Hematopoietic multipotent progenitor cell treated with erythropoietin and hydrocortisone succinate and interleukin-3 and kit ligand, for 4 days (in vitro differentiated cells): ENCODE results near the gene FOXK1.
A peak's percentile ranks its signal among the peaks of the same experiment; 100 is the strongest.

Experiments
- DNase-seq: peaks from one replicate; pipeline ENCODE4 v3.0.0-alpha.2; 2015

Gene FOXK1

DNA sequence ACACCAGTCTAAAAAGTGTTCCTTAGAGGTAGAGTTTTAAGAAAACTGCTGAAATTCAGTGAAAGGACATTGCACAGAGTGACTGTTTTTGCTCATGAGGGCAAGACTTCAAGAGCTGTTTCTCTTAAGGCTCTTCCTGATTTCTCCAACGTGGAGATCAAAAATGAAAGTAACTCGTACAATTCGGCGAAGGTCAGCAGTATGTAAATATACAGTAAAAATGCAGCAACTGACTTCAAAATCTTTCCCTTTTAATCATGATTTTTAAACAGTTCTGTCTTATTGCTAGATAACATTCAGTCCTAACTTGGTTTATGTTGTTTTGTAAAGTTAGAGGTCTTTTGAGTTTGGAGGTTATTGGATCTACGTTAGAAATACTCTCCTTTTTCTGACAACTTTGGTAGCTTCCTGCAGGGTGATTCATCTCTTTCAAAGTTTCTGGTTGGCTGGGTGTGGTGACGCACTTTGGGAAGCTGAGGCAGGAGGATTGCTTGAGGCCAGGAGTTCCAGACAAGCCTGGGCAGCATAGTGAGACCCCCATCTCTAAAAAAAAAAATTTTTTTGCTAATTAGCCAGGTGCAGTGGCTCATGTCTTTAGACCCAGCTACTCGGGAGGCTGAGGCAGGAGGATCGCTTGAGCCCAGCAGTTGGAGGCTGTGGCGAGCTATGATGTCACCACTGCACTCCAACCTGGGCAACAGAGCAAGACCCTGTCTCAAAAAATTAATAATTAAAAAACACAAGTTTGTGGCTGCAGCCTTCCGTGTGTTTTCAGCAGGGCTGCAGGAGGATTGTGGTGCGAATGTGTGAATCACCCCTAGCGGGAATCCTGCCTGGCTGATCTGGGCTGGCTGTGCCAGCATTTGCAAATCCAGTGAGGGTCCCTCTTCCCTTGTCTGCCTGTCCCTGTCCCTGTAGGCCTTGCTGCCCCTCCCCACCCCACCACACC, 64.2 kb downstream of the FOXK1 start:
- DNase-seq, result peak; percentile 63

DNA sequence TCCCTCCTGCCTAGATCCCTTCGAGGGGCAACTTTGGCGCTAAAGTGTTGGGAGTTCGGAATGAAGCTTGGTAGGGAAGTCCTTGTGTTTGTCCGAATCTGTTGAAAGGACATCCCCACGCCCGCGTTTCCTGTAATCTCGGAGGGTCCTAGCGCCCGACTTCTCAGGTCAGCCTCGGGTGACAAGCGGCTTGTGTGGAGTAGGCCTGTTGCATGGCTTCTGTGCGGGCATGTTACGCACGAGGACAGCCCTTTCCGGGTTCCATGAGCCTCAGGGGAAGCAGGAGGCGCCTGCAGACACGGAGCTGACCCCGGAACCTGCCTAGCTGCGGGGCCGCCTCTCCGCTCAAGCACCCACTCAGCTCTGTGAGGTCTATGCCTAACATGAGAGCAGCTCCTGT, 64.9 kb downstream of the FOXK1 start:
- no peak for DNase-seq

DNA sequence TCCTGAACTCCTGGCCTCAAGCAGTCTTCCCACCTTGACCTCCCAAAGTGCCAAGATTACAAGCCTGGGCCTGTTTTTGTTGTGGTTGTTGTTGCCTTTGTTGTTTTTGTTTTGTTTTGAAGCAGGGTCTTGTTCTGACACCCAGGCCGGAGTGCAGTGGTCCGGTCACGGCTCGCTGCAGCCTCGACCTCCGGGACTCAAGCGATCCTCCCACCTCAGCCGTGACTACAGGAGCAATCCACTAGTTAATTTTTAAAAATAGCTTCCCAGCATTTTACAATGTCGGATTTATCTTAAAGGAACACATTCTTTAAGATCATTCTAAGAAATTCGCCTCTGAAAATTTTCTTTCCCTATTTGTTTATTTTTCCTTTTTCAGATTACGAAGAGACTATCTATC, 65.7 kb downstream of the FOXK1 start:
- DNase-seq, result no peak

DNA sequence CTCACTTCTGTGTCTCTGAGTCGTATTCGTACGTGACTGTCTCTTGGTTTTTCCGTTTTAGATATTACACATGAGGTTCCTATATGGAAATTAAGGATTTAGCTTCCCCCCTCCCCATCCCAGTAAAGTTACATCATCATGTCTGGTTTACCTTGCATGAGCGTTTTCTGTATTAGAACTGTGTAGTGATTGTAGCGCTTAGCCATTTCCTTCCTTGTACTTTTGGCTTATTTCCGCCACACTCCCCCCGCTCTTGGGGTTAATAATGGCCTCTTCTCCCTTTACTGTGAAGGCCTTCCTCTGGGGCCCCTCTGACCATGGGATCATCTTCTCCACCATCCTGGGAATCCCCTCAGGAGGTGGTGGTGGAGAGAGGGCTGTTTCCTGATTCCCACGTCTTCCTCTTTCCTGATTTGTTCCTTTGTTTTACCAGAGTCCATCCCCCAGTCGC, 66.2 kb downstream of the FOXK1 start:
- no peak for DNase-seq

DNA sequence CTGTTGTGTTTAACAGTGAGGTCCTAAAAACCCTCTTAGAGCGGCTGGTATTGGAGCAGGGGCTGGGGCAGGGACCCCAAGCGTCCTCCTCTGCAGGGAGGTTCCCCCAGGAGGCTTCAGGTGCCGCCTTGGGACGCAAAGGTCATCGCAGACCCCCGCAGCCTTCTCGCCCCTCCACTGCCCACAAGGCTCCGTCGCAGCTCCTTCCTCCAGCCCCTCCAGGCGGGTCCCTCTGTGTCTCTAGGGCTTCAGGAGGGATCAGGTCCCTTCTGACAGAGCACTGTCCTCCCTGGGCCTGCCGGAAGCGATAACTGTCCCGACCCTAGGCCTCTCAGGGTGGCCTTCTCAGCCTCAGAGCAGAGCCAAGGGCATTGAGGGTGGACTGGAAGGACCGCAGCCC, 67.3 kb downstream of the FOXK1 start:
- no peak for DNase-seq

DNA sequence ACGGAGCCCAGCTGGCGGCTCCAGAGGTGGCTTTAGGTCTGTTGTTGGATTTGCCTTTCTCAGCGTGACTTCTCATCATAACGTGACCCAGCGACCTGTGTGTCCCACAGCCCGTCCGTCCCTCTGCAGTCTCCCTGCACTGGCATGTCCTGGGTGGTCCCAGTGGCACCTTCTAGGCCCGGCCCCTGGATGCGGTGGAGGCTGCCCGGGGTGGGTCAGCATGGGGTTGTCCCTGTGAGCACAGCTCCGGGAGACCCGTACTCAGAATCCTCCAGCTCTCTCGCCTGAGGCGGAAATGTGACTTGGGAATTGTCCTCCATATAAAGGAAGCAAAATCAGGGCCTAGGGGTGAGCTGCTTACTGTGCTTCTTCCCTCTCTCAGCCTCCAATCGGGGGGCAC, 67.7 kb downstream of the FOXK1 start:
- no peak for DNase-seq

DNA sequence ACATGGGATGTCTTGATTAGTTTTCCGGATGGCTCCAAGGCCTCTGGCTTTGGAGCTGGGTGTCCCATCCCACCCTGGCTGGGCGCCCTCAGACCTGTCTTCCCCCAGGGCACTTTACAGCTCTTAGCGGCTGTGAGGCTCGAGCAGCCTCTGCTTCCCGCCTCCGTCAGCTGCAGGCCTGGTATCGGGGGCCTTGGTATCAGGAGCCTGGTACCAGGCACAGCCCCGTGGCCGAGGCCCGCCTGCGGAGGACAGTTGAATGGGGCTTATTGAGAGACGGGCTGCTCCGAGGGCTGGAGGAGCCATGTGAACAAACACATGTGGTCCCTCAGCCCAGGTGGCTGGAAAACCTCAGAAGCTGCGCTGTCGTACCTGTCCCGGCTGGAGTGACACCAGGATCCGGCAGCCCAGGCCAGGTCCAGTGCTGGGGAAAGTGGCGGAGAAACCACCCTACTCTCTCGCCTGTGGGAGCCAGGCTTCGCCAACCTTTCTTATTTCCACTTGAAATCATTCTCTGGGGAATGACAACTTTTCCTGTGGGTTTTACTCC, 69.4 kb downstream of the FOXK1 start:
- no peak for DNase-seq

DNA sequence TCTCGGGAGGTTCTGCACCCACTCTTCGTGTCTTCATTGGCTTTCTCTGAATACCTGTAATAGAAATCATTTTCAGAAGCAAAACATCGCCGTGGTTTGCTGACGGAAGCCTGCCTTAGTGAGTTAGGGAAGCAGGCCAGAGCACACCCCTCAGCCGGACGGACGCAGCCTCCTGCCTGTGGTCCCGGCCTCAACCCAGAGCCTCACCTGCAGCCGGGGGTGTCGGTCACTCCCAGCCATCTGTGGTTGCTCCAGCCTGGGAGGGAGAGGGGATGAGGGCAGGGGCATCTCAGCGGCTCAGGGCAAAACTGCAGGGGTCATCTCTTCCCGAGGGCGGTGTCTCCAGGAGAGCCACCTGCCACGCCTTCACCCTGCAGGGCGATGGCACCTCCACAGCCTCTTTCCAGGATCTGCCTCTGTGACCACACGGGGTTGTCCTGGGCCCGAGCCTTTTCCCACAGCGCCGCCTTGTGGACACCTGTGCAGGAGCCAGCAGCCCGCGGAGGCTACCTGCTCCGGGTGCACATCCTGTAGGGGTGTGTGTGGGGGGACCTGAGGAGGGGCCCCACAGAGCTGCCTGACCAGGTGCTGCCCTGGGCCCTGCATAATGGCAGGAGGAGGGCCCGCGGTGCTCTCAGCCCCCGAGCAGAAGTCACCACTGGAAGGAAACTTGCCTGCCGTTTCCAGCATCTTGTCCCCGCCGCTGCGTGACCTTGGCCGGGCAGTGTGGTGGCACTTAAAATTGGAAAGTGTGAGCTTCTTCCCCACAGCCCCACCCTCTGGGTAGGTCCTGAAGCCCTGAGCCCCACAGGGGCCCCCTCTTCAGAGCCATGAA, 71.7 kb downstream of the FOXK1 start:
- DNase-seq, result peak; percentile 80

DNA sequence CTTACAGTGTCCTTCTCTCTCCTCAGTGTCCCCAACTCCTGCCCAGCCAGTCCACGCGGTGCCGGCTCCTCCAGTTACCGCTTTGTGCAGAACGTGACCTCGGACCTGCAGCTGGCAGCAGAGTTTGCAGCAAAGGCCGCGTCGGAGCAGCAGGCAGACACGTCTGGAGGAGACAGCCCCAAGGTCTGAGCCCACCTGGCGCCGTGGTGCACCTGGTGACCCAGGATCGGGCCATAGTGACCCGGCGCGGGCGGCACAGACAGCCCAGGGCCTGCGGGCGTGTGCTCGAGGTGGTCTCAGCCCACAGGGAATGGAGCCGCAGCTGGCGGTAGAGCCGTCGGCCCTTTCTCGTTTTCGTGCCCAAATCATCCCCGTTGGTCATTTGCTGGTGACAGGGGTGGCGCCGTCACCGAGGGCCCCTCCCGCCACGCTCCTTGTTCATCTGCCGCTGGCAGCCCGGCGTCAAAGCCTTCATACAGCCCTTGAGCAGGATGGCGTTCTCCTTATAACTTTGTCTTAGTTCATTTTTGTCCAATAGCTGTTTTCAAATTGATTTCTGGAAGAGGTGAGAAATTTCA, 72.4 kb downstream of the FOXK1 start:
- DNase-seq, result no peak

DNA sequence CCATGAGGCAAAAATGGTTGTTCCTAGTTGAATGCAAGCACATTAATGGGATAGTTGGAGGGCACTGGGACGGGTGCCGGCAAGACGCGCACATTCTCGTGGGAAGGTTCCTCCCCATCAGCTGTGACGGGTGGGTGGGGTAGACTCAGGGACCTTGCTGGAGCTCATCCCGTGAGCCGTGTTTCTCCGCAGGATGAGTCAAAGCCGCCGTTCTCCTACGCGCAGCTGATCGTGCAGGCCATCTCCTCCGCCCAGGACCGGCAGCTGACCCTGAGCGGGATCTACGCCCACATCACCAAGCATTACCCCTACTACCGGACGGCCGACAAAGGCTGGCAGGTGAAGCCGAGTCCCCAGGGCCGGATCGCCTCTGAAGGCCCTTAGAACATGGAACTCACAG, 73.0 kb downstream of the FOXK1 start:
- no peak for DNase-seq

DNA sequence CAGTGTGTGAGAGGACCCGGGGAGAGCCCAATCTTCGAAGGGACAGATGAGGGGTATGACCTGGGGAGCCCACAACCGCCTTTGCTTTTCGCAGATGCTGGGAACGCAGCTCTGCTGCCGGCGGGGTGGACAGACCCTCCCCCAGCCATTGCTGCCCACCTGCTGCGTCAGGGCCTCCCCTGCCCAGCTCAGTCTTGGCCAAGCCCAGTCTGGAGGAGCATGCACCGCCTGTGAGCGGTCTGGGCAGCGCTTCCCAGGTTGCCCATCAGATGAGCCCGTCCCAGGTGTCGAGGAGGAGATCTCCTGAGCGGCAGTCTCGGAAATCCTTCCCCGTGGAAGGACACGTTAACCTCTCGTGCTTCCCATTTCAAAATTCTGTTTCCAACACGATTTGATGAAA, 76.0 kb downstream of the FOXK1 start:
- DNase-seq, result no peak

DNA sequence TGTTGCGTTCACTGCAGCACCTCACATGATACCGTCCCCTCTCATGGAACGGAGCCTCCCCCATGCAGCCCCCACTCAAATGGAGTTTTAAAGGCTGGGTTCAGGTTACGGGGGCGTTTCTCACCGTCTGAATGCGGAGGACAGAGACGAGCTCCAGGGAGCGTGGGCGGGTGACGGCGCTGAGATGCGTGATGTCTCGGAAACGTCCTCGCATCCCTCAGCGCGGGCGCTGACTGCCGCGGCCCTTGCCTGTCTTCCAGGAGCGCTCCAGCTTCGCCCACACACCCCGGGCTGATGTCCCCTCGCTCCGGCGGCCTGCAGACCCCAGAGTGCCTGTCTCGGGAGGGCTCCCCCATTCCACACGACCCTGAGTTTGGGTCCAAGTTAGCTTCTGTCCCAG, 76.7 kb downstream of the FOXK1 start:
- DNase-seq, result no peak

DNA sequence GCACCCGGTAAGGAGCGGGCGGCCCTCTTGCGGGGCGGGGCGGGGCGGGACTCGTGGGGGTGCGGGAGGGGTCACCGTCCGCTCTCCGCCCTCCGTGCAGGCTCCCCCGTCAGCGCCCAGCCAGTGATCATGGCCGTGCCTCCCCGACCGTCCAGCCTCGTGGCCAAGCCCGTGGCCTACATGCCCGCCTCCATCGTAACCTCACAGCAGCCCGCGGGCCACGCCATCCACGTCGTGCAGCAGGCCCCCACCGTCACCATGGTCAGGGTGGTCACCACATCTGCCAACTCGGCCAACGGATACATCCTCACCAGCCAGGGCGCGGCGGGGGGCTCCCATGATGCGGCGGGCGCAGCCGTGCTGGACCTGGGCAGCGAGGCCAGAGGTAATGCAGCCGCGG, 77.1 kb downstream of the FOXK1 start:
- no peak for DNase-seq

DNA sequence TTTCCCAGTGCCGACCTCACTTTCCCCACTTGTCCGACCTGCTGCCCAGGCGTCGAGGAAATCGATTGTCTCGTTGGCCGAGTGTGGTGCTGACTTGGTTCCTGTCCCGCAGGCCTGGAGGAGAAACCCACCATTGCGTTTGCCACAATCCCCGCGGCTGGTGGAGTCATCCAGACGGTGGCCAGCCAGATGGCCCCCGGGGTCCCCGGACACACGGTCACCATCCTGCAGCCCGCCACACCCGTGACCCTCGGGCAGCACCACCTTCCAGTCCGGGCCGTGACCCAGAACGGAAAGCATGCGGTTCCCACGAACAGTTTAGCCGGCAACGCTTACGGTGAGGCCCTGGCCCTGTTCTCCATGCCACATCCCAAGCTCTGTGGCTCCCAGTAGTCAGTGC, 78.9 kb downstream of the FOXK1 start:
- no peak for DNase-seq

DNA sequence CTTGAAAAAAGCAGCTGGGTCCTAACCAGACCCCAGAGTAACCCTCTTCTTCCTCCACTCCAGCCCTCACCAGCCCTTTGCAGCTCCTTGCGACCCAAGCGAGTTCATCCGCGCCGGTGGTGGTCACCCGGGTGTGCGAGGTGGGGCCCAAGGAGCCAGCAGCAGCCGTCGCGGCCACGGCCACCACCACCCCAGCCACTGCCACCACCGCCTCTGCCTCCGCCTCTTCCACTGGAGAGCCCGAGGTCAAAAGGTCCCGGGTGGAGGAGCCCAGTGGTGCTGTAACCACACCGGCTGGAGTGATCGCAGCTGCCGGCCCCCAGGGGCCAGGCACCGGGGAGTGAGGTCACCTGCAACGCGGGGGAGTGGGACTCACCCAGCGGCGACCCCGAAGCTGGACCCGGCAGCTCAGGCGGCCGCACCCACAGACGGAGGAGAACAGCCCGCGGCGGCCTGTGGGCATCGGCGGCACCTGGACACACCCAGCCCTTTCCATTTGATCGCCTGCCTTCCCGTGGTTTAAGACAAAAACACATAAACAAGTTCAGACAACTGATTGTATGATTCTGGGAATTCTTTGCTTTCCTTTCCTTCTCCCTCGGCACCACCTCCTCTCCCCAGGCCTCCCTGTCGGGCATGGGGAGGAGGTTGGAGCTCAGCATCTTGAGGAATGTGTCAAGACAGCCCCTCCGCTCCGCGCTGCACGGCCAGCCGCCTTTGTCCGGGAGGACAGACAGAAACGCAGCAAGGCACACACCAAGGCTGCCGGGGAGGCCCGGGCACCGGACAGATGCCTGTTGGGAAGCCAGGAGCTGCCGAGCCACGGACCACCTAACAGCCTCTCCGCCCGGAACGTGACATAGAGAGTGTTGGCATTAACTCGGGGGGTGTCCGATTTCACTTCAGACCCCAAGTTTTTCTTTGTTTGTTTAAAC, 80.3 kb downstream of the FOXK1 start:
- no peak for DNase-seq

DNA sequence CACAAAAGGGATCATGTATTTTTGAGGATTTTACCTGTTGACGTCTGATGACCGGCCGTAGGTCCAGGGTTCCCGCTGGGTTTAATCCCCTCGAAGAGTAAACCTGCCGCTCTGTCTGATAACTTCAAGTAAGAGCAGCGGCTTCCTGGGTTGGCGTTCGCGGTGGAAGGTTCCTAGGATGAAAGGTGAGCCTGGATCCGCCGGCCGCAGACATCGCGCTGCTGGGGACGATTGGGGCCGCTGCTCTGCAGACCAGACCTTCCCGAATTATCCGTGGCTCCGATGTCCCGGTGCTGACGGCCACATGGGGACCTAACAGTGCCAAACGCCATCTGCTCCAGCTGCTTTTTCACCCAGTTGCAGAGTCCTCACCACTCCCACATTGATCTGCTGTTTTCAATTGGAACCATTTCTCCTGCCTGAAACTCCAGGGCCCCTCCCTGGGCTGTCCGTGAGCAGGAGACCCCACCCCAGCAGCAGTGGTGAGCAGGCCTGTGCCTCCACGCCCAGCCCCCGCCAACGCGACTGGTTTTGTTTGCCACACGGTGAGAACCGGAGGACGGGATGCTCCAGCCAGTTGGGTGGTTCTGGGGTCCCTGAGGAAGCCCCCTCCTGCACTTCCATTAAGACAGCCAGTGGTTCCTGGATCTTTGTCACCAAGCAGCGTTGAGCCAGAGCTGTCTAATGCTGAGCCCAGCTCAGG, 81.1 kb downstream of the FOXK1 start:
- no peak for DNase-seq

DNA sequence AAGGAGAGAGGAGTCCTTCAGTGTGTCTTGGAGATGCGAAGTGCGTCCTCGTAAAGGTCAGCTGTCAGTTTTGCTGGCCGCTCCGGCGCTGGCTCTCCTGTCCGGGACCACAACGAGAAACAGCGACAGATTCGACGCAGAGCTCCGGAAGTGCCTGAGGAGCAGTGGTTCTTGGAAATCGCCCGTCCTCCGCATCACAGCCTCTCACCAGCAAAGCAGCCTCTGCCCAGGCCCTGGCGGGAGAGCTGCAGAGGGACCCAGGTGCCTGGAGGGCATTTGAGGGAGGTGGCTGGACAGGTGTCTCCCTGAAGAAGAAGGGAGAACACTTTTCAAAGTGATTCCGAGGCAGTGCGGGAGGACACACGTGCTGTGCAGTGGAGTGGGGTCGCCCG, 81.7 kb downstream of the FOXK1 start:
- no peak for DNase-seq

DNA sequence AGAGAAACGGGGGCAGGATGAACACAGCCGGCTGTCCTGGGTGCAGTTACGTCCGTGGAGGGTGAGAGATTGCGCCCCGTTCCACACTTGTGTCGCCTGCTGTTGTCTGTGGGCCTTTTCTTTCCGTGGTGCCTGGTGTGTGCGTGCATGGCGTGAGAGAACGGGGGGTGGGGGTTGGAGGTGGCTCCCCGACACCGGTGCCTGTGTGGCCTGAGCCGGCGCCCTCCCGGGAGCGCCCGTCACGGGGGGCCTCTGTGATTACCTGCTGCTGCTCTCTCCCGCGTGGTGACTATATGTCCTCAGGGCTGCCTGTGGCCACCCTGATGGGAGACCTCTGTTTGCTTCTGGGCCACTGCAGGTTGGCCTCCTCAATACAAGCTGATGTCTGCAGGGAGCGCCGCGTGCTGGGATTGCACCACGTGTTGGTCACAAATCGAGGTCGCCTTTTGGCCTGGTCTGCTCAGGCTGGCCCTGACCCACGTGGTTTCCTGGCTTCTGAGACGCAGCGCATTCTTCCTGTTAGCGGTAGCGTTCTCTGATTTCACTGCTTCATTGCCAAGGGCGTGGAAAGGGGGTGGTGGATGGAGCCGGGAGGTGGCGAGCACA, 82.4 kb downstream of the FOXK1 start:
- no peak for DNase-seq

DNA sequence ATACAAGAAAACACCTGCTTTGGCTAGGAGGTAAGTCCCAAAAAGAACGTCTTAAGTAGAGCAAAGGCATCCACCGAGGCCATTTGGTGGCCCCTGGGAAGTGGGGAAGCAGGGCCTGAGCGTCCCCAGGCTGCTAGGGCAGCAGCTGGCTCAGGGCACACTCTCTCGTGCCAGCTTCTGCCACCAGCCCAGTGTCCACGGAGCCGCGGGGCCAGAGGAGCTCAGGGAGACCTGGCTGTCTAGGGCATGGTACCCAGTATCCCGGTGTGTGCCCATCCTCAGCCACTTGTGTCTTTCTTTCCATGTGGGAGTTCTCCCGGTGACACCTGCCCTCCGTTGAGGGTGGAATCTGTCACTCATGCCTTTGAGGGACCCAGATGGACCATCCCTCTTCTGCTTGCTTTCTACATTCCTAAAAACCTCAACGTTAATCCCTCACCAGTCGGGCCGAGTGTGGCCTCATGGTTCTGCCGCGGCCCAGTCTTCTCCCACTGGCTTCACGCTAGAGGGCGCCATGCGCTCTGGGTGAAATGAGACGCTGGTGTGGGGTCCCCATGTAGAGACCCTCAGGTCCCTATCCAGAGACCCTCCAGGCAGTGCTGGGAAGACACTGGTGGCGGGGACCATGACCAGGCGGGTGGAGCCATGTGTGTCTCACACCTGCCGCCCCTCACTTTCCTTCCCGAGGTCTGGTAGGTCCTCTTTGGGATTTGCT, 83.8 kb downstream of the FOXK1 start:
- DNase-seq, result no peak
